Adrenal gland (tissue), 12 donors: ENCODE measurements around the gene RRP15. TPM values are rescaled to one million over a fixed set of nuclear protein-coding genes. Genes with fewer than 3 reads are reported as not detected.

Source experiments
- DNase-seq, 7 donors: peaks; one replicate each; pipeline ENCODE4 v3.0.0-alpha.2; 2019 to 2020
- H3K27ac ChIP-seq, 5 donors: fragments of 200-600 bp; sonication (generic) in 4 of 5; 1 replicate in 3 of 5; 2 replicates in 2 of 5; pipeline versions ENCODE4 v1.5.1 to v1.8.0; 2016 to 2020; ENCODE audit warnings: mild to moderate bottlenecking in 1 of 5
- H3K27me3 ChIP-seq: fragments of 200-600 bp; 2 replicates; pipeline ENCODE4 v1.8.0; 2021
- H3K36me3 ChIP-seq, 2 donors: fragments of 200-600 bp; replicated peaks in 1 of 2; 1 replicate in 1 of 2; 2 replicates in 1 of 2; pipeline versions ENCODE4 v1.5.1 to v1.8.0; 2018 to 2022
- H3K4me1 ChIP-seq, 2 donors: fragments of 200-600 bp; replicated peaks in 1 of 2; 1 replicate in 1 of 2; 2 replicates in 1 of 2; pipeline versions ENCODE4 v1.5.1 to v1.8.0; 2018 to 2021
- H3K4me3 ChIP-seq, 4 donors: fragments of 200-600 bp; sonication (generic) in 3 of 4; one replicate each; pipeline ENCODE4 v1.5.1; 2016 to 2018
- H3K9me3 ChIP-seq, 3 donors: fragments of 200-600 bp; sonication (generic) in 1 of 3; replicated peaks in 1 of 3; 1 replicate in 2 of 3; 2 replicates in 1 of 3; pipeline versions ENCODE4 v1.5.1 to v1.8.0; 2016 to 2021
- POLR2A ChIP-seq, 2 donors: fragments of 450-650 bp; IDR thresholded peaks; one replicate each; pipeline ENCODE4 v1.6.1; 2017; ENCODE audit warnings: antibody characterized with exemption in 2 of 2, mild to moderate bottlenecking in 2 of 2, moderate library complexity in 1 of 2
- WGBS, 4 donors: extraction: QIAGEN DNeasy Blood & Tissue Kit in 2 of 4; methylation state at CpG; one replicate each; pipeline versions ENCODE4 v1.1.5 to v1.1.7; 2013 to 2017; 5-methylcytosine and 5-hydroxymethylcytosine counted together
- intact Hi-C, 2 donors: fragments of 100-400 bp; cut with DNase I; formaldehyde crosslinking; loops; one replicate each; pipeline versions ENCODE4 v1.14.1 to v1.15.0; 2022 to 2023
- polyA plus RNA-seq, 3 donors: library from polyadenylated mRNA; stranded (reverse); fragments of 200-250 nt in 2 of 3; fragments of 350-450 nt in 1 of 3; fragmentation: Illumina TruSeq in 1 of 3; extraction: RNeasy Lipid Tissue Mini Kit (QIAGEN cat#74804) in 1 of 3; gene quantifications; one replicate each; pipeline ENCODE4 v1.2.3, GENCODE V29; 2013 to 2014
- total RNA-seq, 9 donors: library from RNA; depleted of rRNA in 4 of 9; stranded (reverse); fragments of >200 nt in 4 of 9; fragments of 120-200 nt in 1 of 9; fragmentation: NEBNext Ultra II Directional in 1 of 9; extraction: Animal tissue kit (Norgen Biotek cat#: 25700) in 1 of 9; gene quantifications; one replicate each; pipeline versions ENCODE4 v1.1.0 to v1.2.4, GENCODE V29; 2013 to 2023
- TF ChIP-seq, protein P1 (sequence below), 6 experiments: fragments of 450-650 bp in 4 of 6; fragments of 200-600 bp in 2 of 6; sonication (generic) in 1 of 6; IDR thresholded peaks; 1 replicate in 5 of 6; 2 replicates in 1 of 6; pipeline versions ENCODE4 v1.5.1 to v1.8.0; 2016 to 2021; ENCODE audit warnings: antibody characterized with exemption in 6 of 6, mild to moderate bottlenecking in 2 of 6, moderate library complexity in 1 of 6
- donor health status: healthy with polysubstance abuse.
- donor health status: Bipolar disorder and iron deficiency.
- donor health status: DM: yes; HTN: yes; CAD: no.
- donor health status: DM: no; HTN: no; CAD: no.
- donor health status: DM: no; HTN: no; CAD: no.
- donor health status: DM: yes; HTN: yes; CAD: no.

Gene RRP15
- total and polyA plus RNA-seq, 12 donors = 1.3 to 24.0 (median 11.1) TPM

DNA sequence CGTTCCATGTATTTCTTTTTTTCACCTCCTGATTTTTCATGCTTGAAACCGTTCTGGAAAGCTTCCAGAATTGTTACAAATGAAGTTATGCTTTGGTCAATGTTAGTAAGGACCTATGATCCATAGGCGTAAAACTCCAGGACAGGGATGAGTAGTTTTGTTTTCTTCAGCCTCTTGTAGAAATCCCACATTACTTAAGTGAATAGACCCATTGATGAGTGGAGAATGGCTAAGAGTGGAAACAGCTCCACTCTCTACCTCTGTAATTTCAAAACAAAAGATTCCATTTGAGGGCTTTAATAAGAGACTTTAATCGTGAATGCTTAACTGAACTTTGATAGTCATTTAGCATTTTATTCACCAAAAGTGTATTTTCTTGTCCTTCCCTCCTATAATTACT is 57.0 kb downstream of the RRP15 start:
- Histone ChIP-seq H3K9me3 (no peaks in the 10 kb centered on the region), H3K4me3 (no peak overlapping the region), H3K36me3 (no peaks in the 10 kb centered on the region), H3K27me3 (no peaks in the 10 kb centered on the region), H3K4me1 (peaks cover 0 to under 1% of the 10 kb centered on the region in 2 donors), H3K27ac (no peak overlapping the region)
- DNase-seq = no peak
- intact Hi-C loops = loop anchor here in 1 of 2 donors (10.0 kb wide), 1 partner anchor 173 kb away; no protein-coding TSS in a partner anchor
- WGBS, 4 donors = 90 to 94% (median 93%) methylated on average over 4 of the region's 4 CpGs
- TF ChIP-seq, protein P1, sequence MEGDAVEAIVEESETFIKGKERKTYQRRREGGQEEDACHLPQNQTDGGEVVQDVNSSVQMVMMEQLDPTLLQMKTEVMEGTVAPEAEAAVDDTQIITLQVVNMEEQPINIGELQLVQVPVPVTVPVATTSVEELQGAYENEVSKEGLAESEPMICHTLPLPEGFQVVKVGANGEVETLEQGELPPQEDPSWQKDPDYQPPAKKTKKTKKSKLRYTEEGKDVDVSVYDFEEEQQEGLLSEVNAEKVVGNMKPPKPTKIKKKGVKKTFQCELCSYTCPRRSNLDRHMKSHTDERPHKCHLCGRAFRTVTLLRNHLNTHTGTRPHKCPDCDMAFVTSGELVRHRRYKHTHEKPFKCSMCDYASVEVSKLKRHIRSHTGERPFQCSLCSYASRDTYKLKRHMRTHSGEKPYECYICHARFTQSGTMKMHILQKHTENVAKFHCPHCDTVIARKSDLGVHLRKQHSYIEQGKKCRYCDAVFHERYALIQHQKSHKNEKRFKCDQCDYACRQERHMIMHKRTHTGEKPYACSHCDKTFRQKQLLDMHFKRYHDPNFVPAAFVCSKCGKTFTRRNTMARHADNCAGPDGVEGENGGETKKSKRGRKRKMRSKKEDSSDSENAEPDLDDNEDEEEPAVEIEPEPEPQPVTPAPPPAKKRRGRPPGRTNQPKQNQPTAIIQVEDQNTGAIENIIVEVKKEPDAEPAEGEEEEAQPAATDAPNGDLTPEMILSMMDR (IDR thresholded peaks at IDR 0.05) = no peak
- TF ChIP-seq POLR2A (IDR thresholded peaks at IDR 0.05) = no peak

DNA sequence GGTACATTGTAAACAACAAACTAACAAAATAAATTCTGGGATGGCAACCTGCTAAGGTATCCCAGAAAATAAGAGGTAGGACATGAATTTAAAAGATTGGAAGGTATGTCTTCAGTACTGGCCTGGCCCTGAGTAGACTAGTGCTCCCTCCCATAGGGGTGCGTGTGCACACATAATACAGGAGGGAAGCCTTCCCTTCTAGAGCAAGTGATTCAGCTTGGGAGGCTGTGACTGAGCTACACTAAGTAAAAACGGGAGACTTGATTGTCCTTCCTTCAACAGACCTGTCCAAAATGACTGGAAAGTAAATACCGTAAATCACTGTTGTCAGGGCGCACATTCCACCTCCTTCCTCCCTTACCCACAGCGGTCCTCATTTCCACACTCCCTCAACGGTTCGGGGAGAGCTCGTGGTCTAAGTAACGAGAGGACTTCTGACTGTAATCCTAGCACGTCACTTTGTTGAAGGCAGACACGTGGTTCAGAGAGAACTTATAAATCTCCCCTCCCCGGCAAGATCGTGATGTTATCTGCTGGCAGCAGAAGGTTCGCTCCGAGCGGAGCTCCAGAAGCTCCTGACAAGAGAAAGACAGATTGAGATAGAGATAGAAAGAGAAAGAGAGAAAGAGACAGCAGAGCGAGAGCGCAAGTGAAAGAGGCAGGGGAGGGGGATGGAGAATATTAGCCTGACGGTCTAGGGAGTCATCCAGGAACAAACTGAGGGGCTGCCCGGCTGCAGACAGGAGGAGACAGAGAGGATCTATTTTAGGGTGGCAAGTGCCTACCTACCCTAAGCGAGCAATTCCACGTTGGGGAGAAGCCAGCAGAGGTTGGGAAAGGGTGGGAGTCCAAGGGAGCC is 60.0 kb downstream of the RRP15 start, which contains the start of gene TGFB2:
Gene TGFB2 (plus strand): TSS at position 523 of the 859 bp plus-strand sequence. CDS start 1,366 bp downstream, outside the sequence.
- H3K27me3 ChIP-seq = no peaks in the 10 kb centered on the region
- H3K36me3 ChIP-seq = no peaks in the 10 kb centered on the region
- peak; percentile 48 to 73 (median 61) for DNase-seq
- H3K27ac ChIP-seq = peak within 1 kb of the TSS in 4 of 5 donors; percentile 18 to 83 (median 68)
- 2 to 4% (median 3%) methylated on average over 21 to 22 of the region's 22 CpGs for WGBS, 4 donors
- intact Hi-C loops = loop anchor here in 1 of 2 donors (10.0 kb wide), 1 partner anchor 170 kb away; no protein-coding TSS in a partner anchor
- TF ChIP-seq POLR2A (IDR thresholded peaks at IDR 0.05) = peak; percentile 59 to 78
- TF ChIP-seq, protein P1 (IDR thresholded peaks at IDR 0.05) = peak in 1 of 6 experiments; percentile 16
- H3K4me1 ChIP-seq = peaks cover 0 to 23% of the 10 kb centered on the region in 2 donors
- H3K4me3 ChIP-seq = peak within 1 kb of the TSS in 3 of 4 donors; percentile 9 to 64 (median 49)
- no peaks in the 10 kb centered on the region for H3K9me3 ChIP-seq

DNA sequence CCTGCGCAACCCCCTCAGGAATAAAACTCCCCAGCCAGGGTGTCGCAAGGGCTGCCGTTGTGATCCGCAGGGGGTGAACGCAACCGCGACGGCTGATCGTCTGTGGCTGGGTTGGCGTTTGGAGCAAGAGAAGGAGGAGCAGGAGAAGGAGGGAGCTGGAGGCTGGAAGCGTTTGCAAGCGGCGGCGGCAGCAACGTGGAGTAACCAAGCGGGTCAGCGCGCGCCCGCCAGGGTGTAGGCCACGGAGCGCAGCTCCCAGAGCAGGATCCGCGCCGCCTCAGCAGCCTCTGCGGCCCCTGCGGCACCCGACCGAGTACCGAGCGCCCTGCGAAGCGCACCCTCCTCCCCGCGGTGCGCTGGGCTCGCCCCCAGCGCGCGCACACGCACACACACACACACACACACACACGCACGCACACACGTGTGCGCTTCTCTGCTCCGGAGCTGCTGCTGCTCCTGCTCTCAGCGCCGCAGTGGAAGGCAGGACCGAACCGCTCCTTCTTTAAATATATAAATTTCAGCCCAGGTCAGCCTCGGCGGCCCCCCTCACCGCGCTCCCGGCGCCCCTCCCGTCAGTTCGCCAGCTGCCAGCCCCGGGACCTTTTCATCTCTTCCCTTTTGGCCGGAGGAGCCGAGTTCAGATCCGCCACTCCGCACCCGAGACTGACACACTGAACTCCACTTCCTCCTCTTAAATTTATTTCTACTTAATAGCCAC is 60.7 kb downstream of the RRP15 start:
- peak overlapping the region in 3 of 4 donors; percentile 9 to 64 (median 49) for H3K4me3 ChIP-seq
- intact Hi-C loops = loop anchor here in 1 of 2 donors (10.0 kb wide), 1 partner anchor 169 kb away; no protein-coding TSS in a partner anchor
- WGBS, 4 donors = 0 to 2% (median 0%) methylated on average over 22 to 64 of the region's 64 CpGs
- TF ChIP-seq, protein P1 (IDR thresholded peaks at IDR 0.05) = peak in 1 of 6 experiments; percentile 17
- peak in 1 of 2 donors; percentile 14 for TF ChIP-seq POLR2A (IDR thresholded peaks at IDR 0.05)
- peak overlapping the region in 4 of 5 donors; percentile 18 to 83 (median 68) for H3K27ac ChIP-seq
- H3K36me3 ChIP-seq = no peaks in the 10 kb centered on the region
- H3K27me3 ChIP-seq = no peaks in the 10 kb centered on the region
- H3K4me1 ChIP-seq = peaks cover 0 to 29% of the 10 kb centered on the region in 2 donors
- DNase-seq = peak; percentile 51 to 75 (median 63)
- no peaks in the 10 kb centered on the region for H3K9me3 ChIP-seq
